CD4-positive, CD25-positive, alpha-beta regulatory T cell (primary cell): ENCODE results near the gene ADCY7. TPM values are rescaled to one million over a fixed set of nuclear protein-coding genes. Genes with fewer than 3 reads are reported as not detected.
A peak's percentile ranks its signal among the peaks of the same experiment; 100 is the strongest.

Experiments used
- ATAC-seq, 2 donors: fragments of 150-1000 bp; cut with Tn5 transposase; one replicate each; pipeline ENCODE4 v1.10.0; 2021; ENCODE audit warnings: low read depth in 2 of 2, moderate number of reproducible peaks in 2 of 2, moderate library complexity in 1 of 2
- DNase-seq, 3 donors: peaks; one replicate each; pipeline versions ENCODE4 v3.0.0 to v3.0.0-alpha.2; 2012 to 2022; ENCODE audit warnings: mixed read lengths in 1 of 3
- H3K27ac ChIP-seq: one replicate; pipeline ENCODE4 v1.7.0; 2013; ENCODE audit warnings: mild to moderate bottlenecking, low read length; ENCODE audit not compliant: insufficient read depth, poor library complexity, severe bottlenecking
- H3K27me3 ChIP-seq: one replicate; pipeline ENCODE4 v1.7.0; 2013; ENCODE audit warnings: low read length; ENCODE audit not compliant: control insufficient read depth, insufficient read depth
- H3K36me3 ChIP-seq: one replicate; pipeline ENCODE4 v1.7.0; 2013; ENCODE audit warnings: mild to moderate bottlenecking, low read length, moderate library complexity; ENCODE audit not compliant: control insufficient read depth, insufficient read depth
- H3K4me1 ChIP-seq: 2 replicates; pipeline ENCODE4 v1.7.0; 2013; ENCODE audit warnings: mild to moderate bottlenecking, low read length; ENCODE audit not compliant: insufficient read depth, control insufficient read depth, poor library complexity, severe bottlenecking
- H3K4me3 ChIP-seq: one replicate; pipeline ENCODE4 v1.7.0; 2013; ENCODE audit warnings: low read depth, mild to moderate bottlenecking, low read length, moderate library complexity
- H3K9me3 ChIP-seq, 2 experiments: 1 replicate in 1 of 2; 2 replicates in 1 of 2; pipeline ENCODE4 v1.7.0; 2013; ENCODE audit warnings: low read length in 2 of 2, mild to moderate bottlenecking in 1 of 2, moderate library complexity in 1 of 2; ENCODE audit not compliant: control insufficient read depth in 2 of 2
- H3K27ac Mint-ChIP-seq, 3 donors: one replicate each; pipeline ENCODE4 v1.8.0; 2020 to 2022; ENCODE audit warnings: mild to moderate bottlenecking in 3 of 3, mixed read lengths in 3 of 3, moderate library complexity in 2 of 3
- H3K27me3 Mint-ChIP-seq: one replicate; pipeline ENCODE4 v1.8.0; 2022; ENCODE audit warnings: mild to moderate bottlenecking, mixed read lengths
- H3K36me3 Mint-ChIP-seq: one replicate; pipeline ENCODE4 v1.8.0; 2020; ENCODE audit warnings: mixed read lengths
- H3K4me1 Mint-ChIP-seq, 4 donors: one replicate each; pipeline ENCODE4 v1.8.0; 2020 to 2022; ENCODE audit warnings: mixed read lengths in 4 of 4, mild to moderate bottlenecking in 1 of 4
- H3K4me3 Mint-ChIP-seq, 4 donors: one replicate each; pipeline ENCODE4 v1.8.0; 2020 to 2022; ENCODE audit warnings: mild to moderate bottlenecking in 4 of 4, mixed read lengths in 4 of 4, moderate library complexity in 3 of 4
- H3K9me3 Mint-ChIP-seq, 7 donors: one replicate each; pipeline ENCODE4 v1.8.0; 2020 to 2022; ENCODE audit warnings: mixed read lengths in 7 of 7, mild to moderate bottlenecking in 3 of 7, moderate library complexity in 2 of 7
- polyA plus RNA-seq, 4 donors: library from polyadenylated mRNA; unstranded; fragments of 300-500 nt; fragmentation: Illumina TruSeq; gene quantifications; one replicate each; pipeline ENCODE4 v1.2.3, GENCODE V29; 2021
- total RNA-seq: library from RNA; stranded (reverse); gene quantifications from one replicate; pipeline ENCODE4 v1.2.3, GENCODE V29; 2022

Gene ADCY7
- total and polyA plus RNA-seq, 5 donors from 2014 or later: 33.1 to 233 (median 50.2) TPM

DNA sequence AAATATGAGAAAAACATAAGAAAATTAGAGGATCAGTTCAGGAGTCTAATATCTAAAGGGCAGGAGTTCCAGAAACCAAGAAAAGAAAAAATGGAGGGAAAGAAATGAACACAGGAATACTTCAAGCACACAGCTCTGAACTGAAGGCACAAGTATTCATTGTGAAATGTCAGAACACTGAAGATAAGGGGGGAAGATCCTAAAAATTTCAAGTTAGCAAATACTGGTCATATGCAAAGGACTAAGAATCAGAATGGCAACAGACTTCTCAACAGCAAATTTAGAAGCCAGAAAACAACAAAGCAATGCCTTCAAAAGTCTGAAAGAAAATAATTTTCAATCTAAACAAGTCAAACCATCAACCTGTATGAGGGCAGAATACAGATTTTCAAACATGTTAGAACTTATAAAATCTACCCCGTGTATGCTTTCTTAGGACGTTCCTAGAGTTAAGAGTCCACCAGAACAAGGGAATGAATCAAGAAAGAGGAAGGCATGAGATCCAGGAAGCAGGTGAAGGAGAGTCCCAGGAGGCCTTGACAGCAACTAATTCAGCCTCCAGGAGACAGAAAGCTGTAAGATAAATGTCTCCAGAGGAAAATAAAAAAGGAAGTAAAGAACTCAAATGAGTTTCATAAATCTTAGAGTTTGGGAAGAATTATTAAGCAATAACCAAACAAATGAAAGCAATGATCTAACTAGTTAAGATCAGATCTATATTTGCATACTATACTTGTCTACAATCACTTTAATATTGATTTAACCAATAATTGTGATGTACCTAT, 99.6 kb downstream of the ADCY7 start:
- H3K27ac ChIP-seq: no peak overlapping the region
- no peaks in the 10 kb centered on the region for H3K27me3 ChIP-seq
- H3K36me3 Mint-ChIP-seq: peaks cover 23% of the 10 kb centered on the region
- no peaks in the 10 kb centered on the region for H3K9me3 Mint-ChIP-seq
- H3K4me1 Mint-ChIP-seq: peaks cover 46 to 84% (median 58%) of the 10 kb centered on the region in 4 donors
- no peak for DNase-seq
- H3K4me3 Mint-ChIP-seq: peak overlapping the region; percentile 39 to 96 (median 60)
- peaks cover 5% of the 10 kb centered on the region for H3K27me3 Mint-ChIP-seq
- no peaks in the 10 kb centered on the region for H3K9me3 ChIP-seq
- H3K27ac Mint-ChIP-seq: peak overlapping the region; percentile 10 to 90 (median 39)
- H3K36me3 ChIP-seq: peaks cover 42% of the 10 kb centered on the region
- H3K4me3 ChIP-seq: peak overlapping the region; percentile 85
- ATAC-seq: no peak
- peaks cover 42% of the 10 kb centered on the region for H3K4me1 ChIP-seq

Other genes starting within 250 kb of the ADCY7 start
- 36.6 TPM for gene CNEP1R1, start 241.3 kb upstream of the ADCY7 start, total RNA-seq
- 10 to 100 TPM; 16.8 to 24.1 (median 21.2) TPM for gene CNEP1R1, start 241.3 kb upstream of the ADCY7 start, polyA plus RNA-seq
- 28.7 TPM for gene HEATR3, start 200.6 kb upstream of the ADCY7 start, total RNA-seq
- 1 to 10 TPM; 4.5 to 6.7 (median 5.7) TPM for gene HEATR3, start 200.6 kb upstream of the ADCY7 start, polyA plus RNA-seq
- gene TENT4B, start 113.2 kb upstream of the ADCY7 start, total RNA-seq: 19.7 TPM
- 1 to 10 TPM; 3.5 to 4.2 (median 3.5) TPM for gene TENT4B, start 113.2 kb upstream of the ADCY7 start, polyA plus RNA-seq
- gene BRD7, start 102.4 kb downstream of the ADCY7 start, total RNA-seq: 88.6 TPM
- 10 to 100 TPM; 23.3 to 45.5 (median 32.1) TPM for gene BRD7, start 102.4 kb downstream of the ADCY7 start, polyA plus RNA-seq